Psoas muscle (tissue), 8 donors: ENCODE results near the gene DNASE1L2. TPM values are rescaled to one million over a fixed set of nuclear protein-coding genes. Genes with fewer than 3 reads are reported as not detected.
A peak's percentile ranks its signal among the peaks of the same experiment; 100 is the strongest.

ENCODE experiments used
- ATAC-seq, 4 donors: fragments of 200-7000 bp; cut with Tn5 transposase; one replicate each; pipeline ENCODE4 v1.9.1; 2020; ENCODE audit warnings: moderate library complexity in 3 of 4, mild to moderate bottlenecking in 2 of 4
- DNase-seq, 2 donors: peaks; one replicate each; pipeline ENCODE4 v3.0.0-alpha.2; 2020
- H3K27ac ChIP-seq: fragments of 200-600 bp; one replicate; pipeline ENCODE4 v1.8.0; 2022
- H3K27me3 ChIP-seq, 3 donors: fragments of 200-600 bp in 1 of 3; one replicate each; pipeline versions ENCODE4 v1.6.1 to v1.8.0; 2013 to 2022; ENCODE audit warnings: low read length in 2 of 3, mild to moderate bottlenecking in 2 of 3, moderate library complexity in 1 of 3; ENCODE audit not compliant: insufficient read depth in 3 of 3
- H3K36me3 ChIP-seq, 2 donors: fragments of 200-600 bp in 1 of 2; one replicate each; pipeline versions ENCODE4 v1.6.1 to v1.8.0; 2013 to 2022; ENCODE audit warnings: low read depth in 1 of 2, mild to moderate bottlenecking in 1 of 2, moderate library complexity in 1 of 2; ENCODE audit not compliant: insufficient read depth in 1 of 2
- H3K4me1 ChIP-seq: fragments of 200-600 bp; one replicate; pipeline ENCODE4 v1.8.0; 2022
- H3K4me3 ChIP-seq: fragments of 200-600 bp; one replicate; pipeline ENCODE4 v1.8.0; 2022; ENCODE audit warnings: mild to moderate bottlenecking
- H3K9me3 ChIP-seq: fragments of 200-600 bp; one replicate; pipeline ENCODE4 v1.8.0; 2022
- WGBS, 3 donors: extraction: QIAGEN DNeasy Blood & Tissue Kit; methylation state at CpG; one replicate each; pipeline versions ENCODE4 v1.1.6 to v1.1.7; 2013; 5-methylcytosine and 5-hydroxymethylcytosine counted together
- intact Hi-C, 2 donors: fragments of 100-400 bp; cut with DNase I; formaldehyde crosslinking; loops; one replicate each; pipeline versions ENCODE4 v1.11.0 to v1.14.2; 2022
- polyA plus RNA-seq, 3 donors: library from polyadenylated mRNA; stranded (reverse); fragments of 200-250 nt; gene quantifications; one replicate each; pipeline ENCODE4 v1.2.3, GENCODE V29; 2013
- total RNA-seq, 4 donors: library from RNA; stranded (reverse); fragmentation: NEBNext Ultra II Directional in 2 of 4; extraction: Animal tissue kit (Norgen Biotek cat#: 25700) in 2 of 4; gene quantifications; one replicate each; pipeline versions ENCODE4 v1.2.1 to v1.2.4, GENCODE V29; 2021 to 2023
- TF ChIP-seq, protein P1 (sequence below): fragments of 200-600 bp; IDR thresholded peaks from one replicate; pipeline ENCODE4 v1.8.0; 2022; ENCODE audit warnings: antibody characterized with exemption
- donor health status: healthy with polysubstance abuse.
- donor health status: DM: no; HTN: no; CAD: no; lungs with moderate emphysema.
- donor health status: Bipolar disorder and iron deficiency.
- donor health status: healthy.
- donor health status: DM: yes; HTN: yes; CAD: no.
- donor health status: DM: no; HTN: no; CAD: no.
- donor health status: DM: no; HTN: no; CAD: no.
- donor health status: DM: yes; HTN: yes; CAD: no.

Gene DNASE1L2
- total and polyA plus RNA-seq, 7 donors = 0.17 to 1.2 (median 0.34) TPM

DNA sequence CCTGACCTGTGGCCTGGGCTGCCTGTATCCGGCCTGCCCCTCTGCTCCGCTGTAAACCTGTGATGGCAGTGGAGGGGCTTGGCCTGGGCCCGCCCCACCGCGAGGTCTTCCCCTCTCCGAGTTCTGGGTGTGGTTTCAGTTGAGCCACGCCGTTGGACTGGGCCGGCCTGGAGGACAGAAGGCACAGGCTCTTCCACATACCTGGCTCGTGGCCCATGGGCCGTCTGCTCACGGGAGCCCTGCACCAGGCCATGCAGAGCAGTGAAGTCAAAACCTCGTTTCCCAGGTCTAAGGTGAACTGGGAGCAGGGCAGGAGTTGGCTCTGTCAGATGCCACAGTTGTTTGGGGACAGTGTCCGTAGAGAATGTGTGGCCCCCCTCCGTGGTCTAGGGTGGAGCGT, 37.2 kb downstream of the DNASE1L2 start:
- peaks cover 15% of the 10 kb centered on the region for H3K4me1 ChIP-seq
- peaks cover 0 to 11% of the 10 kb centered on the region in 2 donors for H3K36me3 ChIP-seq
- H3K27me3 ChIP-seq = no peaks in the 10 kb centered on the region
- H3K9me3 ChIP-seq = no peaks in the 10 kb centered on the region
- no peak for ATAC-seq
- 61 to 83% (median 69%) methylated on average over 15 to 16 of the region's 16 CpGs for WGBS, 3 donors
- intact Hi-C loops = no loop called here
- TF ChIP-seq, protein P1, sequence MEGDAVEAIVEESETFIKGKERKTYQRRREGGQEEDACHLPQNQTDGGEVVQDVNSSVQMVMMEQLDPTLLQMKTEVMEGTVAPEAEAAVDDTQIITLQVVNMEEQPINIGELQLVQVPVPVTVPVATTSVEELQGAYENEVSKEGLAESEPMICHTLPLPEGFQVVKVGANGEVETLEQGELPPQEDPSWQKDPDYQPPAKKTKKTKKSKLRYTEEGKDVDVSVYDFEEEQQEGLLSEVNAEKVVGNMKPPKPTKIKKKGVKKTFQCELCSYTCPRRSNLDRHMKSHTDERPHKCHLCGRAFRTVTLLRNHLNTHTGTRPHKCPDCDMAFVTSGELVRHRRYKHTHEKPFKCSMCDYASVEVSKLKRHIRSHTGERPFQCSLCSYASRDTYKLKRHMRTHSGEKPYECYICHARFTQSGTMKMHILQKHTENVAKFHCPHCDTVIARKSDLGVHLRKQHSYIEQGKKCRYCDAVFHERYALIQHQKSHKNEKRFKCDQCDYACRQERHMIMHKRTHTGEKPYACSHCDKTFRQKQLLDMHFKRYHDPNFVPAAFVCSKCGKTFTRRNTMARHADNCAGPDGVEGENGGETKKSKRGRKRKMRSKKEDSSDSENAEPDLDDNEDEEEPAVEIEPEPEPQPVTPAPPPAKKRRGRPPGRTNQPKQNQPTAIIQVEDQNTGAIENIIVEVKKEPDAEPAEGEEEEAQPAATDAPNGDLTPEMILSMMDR = no peak
- H3K4me3 ChIP-seq = no peak overlapping the region
- DNase-seq = no peak
- no peak overlapping the region for H3K27ac ChIP-seq

DNA sequence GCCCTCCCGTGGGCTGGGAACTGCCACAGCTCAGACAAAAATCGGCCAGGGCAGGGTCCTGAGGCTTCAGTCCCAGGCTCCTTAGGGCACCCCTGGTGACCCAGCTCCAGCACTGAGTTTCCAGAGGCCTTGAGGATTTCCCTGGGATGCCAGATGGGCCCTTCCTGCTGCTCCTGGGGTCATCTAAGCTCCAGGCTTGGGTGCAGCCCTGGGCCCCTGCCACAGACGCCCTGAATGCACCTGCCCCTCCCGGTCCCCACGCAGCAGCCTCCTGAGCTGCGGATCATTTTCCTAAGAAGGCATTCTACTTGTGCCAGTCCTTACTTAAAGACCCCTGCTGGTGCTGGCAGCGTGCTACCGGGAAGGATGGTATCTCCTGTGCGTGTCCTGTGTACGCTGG, 37.7 kb downstream of the DNASE1L2 start:
- TF ChIP-seq, protein P1 = no peak
- intact Hi-C loops = no loop called here
- H3K4me3 ChIP-seq = no peak overlapping the region
- WGBS, 3 donors = 71 to 90% (median 80%) methylated on average over 9 to 10 of the region's 10 CpGs
- peaks cover 0 to 16% of the 10 kb centered on the region in 2 donors for H3K36me3 ChIP-seq
- peaks cover 15% of the 10 kb centered on the region for H3K4me1 ChIP-seq
- no peaks in the 10 kb centered on the region for H3K27me3 ChIP-seq
- ATAC-seq (no peak), DNase-seq (no peak)
- no peak overlapping the region for H3K27ac ChIP-seq
- H3K9me3 ChIP-seq = no peaks in the 10 kb centered on the region

DNA sequence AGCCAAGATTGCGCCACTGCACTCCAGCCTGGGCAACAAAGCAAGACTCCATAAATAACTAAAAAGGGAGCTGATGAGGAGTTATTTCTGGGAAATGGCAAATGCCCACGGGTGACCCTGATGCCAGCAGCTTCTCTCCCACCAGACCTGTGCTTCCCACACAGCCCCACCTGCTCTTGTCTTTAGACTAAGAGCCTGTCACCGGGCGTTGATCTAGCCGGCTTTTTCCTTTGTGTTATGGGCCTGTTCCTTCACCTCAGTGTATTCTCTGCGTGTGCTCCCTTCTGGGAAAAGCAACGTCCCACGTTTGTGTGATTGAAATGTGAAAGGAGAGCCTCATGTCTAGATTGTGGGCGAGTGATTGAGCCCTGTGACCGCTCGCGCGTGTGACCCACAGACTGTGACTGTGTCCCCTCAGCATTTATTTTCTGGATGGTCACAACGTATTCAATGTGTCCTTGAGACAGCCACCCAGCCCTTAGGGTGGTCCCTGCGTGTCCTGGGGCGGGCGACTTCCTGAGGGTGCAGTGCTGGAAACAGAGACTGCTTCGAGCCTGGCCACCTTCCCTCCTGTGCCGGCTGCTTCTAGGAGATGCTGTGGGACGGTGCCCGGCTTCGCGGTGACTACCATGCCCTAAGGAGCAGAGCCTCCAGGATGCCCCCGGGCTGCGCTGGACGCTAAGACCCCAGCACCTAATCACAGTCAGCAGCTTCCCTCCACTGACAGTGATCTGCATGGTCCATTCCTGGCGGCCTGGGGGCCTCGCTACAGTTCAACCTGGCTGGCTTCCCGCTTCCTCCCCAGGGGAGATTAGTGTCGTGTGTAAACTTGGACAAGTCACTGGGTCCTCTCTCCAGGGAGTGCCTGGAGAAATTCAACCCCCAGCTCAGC, 39.5 kb downstream of the DNASE1L2 start:
- Histone ChIP-seq H3K4me1 (peaks cover 5% of the 10 kb centered on the region), H3K36me3 (peaks cover 0 to 30% of the 10 kb centered on the region in 2 donors), H3K27me3 (no peaks in the 10 kb centered on the region), H3K9me3 (no peaks in the 10 kb centered on the region), H3K27ac (no peak overlapping the region), H3K4me3 (no peak overlapping the region)
- intact Hi-C loops = no loop called here
- peak in 1 of 4 donors; percentile 18 for ATAC-seq
- no peak for DNase-seq
- 62 to 76% (median 64%) methylated on average over 30 of the region's 30 CpGs for WGBS, 3 donors
- TF ChIP-seq, protein P1 = no peak

DNA sequence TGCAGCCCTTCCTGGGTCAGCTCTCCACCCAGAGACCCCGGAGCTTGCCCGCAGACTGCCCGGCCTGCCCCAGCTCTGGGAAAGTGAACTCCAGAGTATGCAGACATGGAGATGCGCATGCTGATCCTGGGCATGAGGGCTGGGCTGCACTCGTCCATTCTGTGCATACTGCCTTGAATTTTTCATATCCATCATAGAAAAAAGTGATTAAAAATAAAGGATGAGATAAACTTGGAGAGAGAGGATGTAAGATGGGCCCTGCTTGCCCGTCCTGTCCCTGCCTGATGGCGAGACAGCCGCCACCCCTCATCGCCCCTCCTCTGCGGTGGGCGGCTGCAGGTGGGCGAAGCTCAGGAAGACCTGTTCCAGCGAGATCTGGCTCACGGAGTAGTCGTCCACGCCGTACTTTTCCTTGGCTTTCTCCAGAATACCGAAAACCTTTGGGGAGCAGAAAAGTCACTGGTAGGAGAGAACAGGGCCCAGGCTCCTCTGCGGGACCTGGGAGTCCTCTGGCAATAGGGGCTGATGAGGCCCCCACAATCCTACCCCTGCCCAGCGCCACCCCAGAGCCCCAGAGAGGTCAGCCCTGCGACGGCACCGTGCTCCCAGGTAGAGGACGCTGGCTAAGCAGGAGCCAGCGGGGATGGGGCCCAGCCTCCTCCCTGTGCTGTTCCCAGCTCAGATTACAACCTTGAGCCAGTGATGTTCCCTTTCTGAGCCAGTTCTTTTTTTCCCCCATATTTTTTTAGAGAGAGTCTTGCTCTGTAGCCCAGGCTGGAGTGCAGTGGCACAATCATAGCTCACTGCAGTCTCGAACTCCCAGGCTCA, 40.3 kb downstream of the DNASE1L2 start:
- Histone ChIP-seq H3K27ac (no peak overlapping the region), H3K9me3 (no peaks in the 10 kb centered on the region), H3K36me3 (peaks cover 0 to 35% of the 10 kb centered on the region in 2 donors), H3K4me1 (peaks cover 5% of the 10 kb centered on the region), H3K27me3 (no peaks in the 10 kb centered on the region), H3K4me3 (no peak overlapping the region)
- no peak for DNase-seq
- TF ChIP-seq, protein P1 = no peak
- intact Hi-C loops = no loop called here
- ATAC-seq = peak in 1 of 4 donors; percentile 49
- 64 to 78% (median 67%) methylated on average over 26 of the region's 26 CpGs for WGBS, 3 donors
